Astrocyte (in vitro differentiated cells and primary cell): ENCODE data around the gene DMXL2.
"Not testable (repeated sequence)": the region's sequence is repeated elsewhere in the genome, so short reads cannot be mapped to it uniquely, and the experiment has no call there.

Source experiments
- CTCF ChIP-seq: IDR thresholded peaks from 2 replicates; pipeline ENCODE4 v1.5.1; 2011; ENCODE audit warnings: low read depth, mild to moderate bottlenecking, inconsistent platforms, low read length, moderate library complexity; ENCODE audit not compliant: insufficient read depth
- EZH2 ChIP-seq: IDR thresholded peaks from 2 replicates; pipeline ENCODE4 v1.6.1; 2012; ENCODE audit warnings: mild to moderate bottlenecking, low read length, inconsistent platforms; ENCODE audit not compliant: insufficient read depth

- TF ChIP-seq CTCF, EZH2: not testable (repeated sequence)
Measured at GRCh38 chr15:51648101-51648500, 25.5 kb upstream of the DMXL2 start.
